ENCODE data around the gene SLC22A6.

The SLC22A6 gene

DNA sequence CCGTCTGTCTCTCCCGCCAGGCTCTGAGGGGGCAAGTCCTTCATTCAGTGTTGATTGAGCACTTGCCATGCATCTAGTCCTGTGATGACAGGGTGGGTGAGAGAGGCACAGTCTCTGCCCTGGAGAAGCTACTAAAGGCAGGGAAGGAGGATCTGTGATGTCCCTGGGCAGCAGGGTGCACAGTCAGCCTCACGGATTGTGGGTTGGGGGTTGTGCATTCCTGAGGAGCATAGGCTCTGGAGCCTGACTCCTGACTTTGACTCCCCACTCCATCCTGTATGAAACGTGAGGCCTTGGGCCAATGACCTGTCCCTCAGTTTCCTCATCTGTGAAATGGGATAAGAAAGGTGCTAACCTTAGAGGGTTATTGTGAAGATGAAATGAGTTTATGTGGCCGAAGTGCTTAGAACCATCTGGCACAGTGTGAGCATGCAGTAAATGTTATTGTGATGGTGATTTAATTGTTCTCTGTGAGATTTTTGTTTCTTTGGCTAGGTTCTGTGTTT is 26.2 kb upstream of the SLC22A6 start:
- TF ChIP-seq, protein P1, sequence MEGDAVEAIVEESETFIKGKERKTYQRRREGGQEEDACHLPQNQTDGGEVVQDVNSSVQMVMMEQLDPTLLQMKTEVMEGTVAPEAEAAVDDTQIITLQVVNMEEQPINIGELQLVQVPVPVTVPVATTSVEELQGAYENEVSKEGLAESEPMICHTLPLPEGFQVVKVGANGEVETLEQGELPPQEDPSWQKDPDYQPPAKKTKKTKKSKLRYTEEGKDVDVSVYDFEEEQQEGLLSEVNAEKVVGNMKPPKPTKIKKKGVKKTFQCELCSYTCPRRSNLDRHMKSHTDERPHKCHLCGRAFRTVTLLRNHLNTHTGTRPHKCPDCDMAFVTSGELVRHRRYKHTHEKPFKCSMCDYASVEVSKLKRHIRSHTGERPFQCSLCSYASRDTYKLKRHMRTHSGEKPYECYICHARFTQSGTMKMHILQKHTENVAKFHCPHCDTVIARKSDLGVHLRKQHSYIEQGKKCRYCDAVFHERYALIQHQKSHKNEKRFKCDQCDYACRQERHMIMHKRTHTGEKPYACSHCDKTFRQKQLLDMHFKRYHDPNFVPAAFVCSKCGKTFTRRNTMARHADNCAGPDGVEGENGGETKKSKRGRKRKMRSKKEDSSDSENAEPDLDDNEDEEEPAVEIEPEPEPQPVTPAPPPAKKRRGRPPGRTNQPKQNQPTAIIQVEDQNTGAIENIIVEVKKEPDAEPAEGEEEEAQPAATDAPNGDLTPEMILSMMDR (IDR thresholded peaks at IDR 0.05; ENCODE audit: control insufficient read depth, insufficient read depth, low read depth, low read length, missing control alignments), result no peak
- no peak overlapping the region for H3K4me3 ChIP-seq (ENCODE audit: control insufficient read depth, low read depth, low read length)
- DNase-seq (ENCODE audit: low read depth), result no peak

DNA sequence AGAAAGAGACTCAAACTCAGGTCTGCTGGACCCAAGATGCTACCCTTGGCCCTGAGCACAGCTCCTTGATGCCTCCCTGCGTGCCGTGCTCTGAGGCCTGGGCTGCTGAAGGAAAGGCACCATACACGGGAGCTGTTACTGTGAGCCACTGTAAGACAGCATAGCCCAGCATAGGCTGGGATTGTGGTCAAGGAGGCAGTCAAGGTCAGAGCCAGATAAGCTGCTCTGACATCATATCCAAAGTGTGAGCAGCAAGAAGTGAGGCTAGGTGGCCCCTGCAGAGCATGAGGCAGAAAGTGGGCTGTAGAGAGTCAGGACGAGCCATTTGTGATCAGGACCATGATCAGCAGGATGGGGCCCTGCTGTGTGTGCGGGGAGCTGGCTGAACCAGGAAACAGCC is 23.2 kb upstream of the SLC22A6 start:
- no peak overlapping the region for H3K4me3 ChIP-seq (ENCODE audit: control insufficient read depth, low read depth, low read length)
- DNase-seq (ENCODE audit: low read depth), result no peak
- TF ChIP-seq, protein P1 (IDR thresholded peaks at IDR 0.05; ENCODE audit: control insufficient read depth, insufficient read depth, low read depth, low read length, missing control alignments), result no peak

DNA sequence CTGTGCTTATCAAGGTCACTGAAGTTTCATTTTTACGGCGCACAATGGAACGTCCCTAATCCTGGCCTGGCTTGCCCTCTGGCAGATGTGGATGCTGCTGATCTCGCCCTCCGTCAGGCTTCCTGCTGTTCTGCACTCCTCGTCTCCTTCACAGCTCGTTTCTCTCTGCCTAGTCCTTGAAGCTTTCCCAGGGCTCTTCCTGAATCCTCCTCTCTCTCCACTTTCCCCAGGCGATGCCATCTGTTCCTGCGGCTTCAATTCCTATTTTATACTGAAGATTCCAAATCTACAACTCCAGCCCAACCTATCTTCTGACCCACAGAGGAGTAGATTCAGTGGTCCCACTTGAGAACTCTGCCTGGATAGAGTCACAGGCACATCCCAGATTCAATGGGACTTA is 16.7 kb upstream of the SLC22A6 start:
- no peak for DNase-seq (ENCODE audit: low read depth)
- TF ChIP-seq, protein P1 (IDR thresholded peaks at IDR 0.05; ENCODE audit: control insufficient read depth, insufficient read depth, low read depth, low read length, missing control alignments), result no peak
- no peak overlapping the region for H3K4me3 ChIP-seq (ENCODE audit: control insufficient read depth, low read depth, low read length)

DNA sequence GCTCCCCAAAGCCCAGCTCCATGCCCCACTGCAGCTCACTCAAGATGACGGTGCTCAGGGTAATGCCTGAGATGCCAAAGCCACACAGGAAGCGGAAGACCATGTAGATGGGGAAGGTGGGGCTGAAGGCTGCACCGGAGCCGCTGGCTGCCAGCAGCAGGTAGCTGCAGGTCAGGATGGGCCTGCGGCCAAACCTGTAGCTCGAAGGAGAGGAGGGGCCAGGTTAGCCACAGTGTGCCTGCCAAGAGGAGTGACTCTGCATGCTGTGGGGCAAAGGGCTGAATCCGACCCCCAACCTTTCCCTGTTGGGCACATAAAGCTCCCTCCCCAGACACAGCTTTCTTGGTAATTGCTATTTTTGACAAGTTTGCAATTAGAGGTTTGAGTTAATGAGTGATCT is 14.9 kb upstream of the SLC22A6 start:
- no peak for DNase-seq (ENCODE audit: low read depth)
- TF ChIP-seq, protein P1 (IDR thresholded peaks at IDR 0.05; ENCODE audit: control insufficient read depth, insufficient read depth, low read depth, low read length, missing control alignments), result no peak
- H3K4me3 ChIP-seq (ENCODE audit: control insufficient read depth, low read depth, low read length), result no peak overlapping the region

DNA sequence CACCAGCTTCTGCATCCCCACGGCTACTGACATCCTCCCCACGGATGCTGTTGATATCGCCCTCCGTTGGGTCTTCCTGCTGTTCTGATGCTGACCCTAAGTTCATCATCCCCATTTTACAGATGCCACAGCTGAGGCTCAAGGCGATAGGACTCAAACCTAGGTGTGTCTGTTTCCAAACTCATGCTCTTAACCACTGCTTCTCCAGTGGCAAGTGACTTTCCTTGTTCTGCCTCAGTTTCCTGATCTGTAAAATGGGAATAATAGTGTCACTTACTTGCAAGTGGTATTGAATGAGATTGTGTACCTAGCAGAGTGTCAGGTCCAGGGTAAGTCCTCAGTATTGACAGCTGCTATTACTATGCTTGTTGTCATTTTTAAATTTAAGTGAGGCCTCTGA is 14.4 kb upstream of the SLC22A6 start:
- TF ChIP-seq, protein P1 (IDR thresholded peaks at IDR 0.05; ENCODE audit: control insufficient read depth, insufficient read depth, low read depth, low read length, missing control alignments), result no peak
- no peak overlapping the region for H3K4me3 ChIP-seq (ENCODE audit: control insufficient read depth, low read depth, low read length)
- DNase-seq (ENCODE audit: low read depth), result no peak

DNA sequence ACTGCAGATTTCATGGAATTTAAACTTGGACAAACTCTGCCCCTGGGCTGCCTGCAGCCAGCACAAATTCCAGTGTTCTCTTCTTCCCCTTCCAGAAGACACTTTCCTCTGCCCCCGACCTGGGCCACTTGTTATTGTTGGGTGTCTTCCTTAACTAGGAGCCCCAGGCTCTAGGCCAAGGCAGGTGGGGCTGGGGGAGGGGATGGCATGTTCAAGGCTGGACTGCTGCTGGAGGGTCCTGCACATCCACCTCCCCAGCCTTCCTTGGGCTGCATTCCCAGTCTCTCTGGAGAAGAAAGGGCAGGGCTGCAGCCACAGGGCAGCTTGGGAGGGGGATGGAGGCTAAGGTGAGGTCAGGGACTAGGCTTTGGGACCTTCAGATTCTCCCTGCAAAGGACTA is 11.5 kb upstream of the SLC22A6 start:
- H3K4me3 ChIP-seq (ENCODE audit: control insufficient read depth, low read depth, low read length), result no peak overlapping the region
- no peak for DNase-seq (ENCODE audit: low read depth)
- TF ChIP-seq, protein P1 (IDR thresholded peaks at IDR 0.05; ENCODE audit: control insufficient read depth, insufficient read depth, low read depth, low read length, missing control alignments), result no peak

DNA sequence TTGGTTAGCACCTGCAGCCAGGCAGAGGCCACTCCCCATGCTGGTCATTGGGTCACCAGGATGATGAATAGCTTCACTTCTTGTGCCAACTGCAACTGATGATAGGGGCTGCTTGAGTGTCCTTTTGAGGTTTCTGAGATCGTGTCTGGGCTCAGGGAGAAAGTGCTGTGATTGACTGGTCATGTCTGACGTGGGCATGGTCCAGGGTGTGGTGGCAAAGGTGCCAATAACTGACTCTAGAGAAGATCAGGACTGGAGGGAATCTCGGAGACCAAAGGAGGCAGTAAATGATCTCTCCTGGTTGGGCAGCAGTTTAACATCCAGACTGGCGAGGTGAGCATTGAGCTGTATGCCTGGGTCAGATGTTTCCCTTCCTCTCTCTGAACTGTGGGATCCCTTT is 10.0 kb upstream of the SLC22A6 start:
- no peak overlapping the region for H3K4me3 ChIP-seq (ENCODE audit: control insufficient read depth, low read depth, low read length)
- DNase-seq (ENCODE audit: low read depth), result no peak
- TF ChIP-seq, protein P1 (IDR thresholded peaks at IDR 0.05; ENCODE audit: control insufficient read depth, insufficient read depth, low read depth, low read length, missing control alignments), result no peak

Measured in AG09309 (cell line).